ENCODE results near the gene CCR3. TPM values are rescaled to one million over a fixed set of nuclear protein-coding genes. Genes with fewer than 3 reads are reported as not detected.

The CCR3 gene
- total RNA-seq, 1 donor = 0.27 TPM

DNA sequence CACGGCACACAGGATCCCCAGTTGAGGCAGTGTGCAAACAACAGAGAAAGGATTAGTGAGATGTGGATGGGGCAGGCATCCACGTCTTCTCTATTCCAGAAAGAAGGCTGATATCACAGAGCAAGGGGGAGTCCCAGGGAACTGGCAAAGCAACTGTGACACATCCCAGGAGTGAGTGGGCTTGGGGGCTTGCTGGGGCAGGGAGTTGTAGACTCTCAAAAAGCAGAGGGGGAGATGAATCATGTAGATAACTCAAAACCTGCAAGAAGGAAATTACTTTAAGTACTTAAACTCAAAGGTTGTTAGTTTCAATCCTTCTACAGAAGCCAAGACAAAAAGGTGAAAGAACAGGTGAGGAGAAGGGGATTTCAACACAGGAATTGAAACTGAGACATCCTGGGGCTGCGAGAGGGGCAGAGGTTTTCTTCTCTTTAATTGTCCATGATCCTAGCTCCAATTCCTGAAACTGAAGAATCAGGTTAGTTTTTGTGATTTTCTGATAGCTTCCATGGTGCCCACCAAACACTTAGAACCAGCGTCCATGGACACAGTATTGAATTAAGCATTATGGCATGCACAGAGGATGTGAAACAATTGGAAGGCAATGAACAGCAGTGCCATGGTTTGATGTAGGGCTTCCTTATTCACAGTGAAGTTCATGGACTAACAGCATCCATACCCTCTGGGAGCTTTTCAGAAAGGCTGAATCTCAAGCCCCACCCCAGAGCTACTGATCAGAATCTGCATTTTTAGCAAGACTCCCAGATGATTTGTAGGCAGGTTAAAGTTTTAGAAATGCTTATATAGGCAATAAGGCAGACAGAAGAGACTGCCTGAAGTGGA, 52.0 kb downstream of the CCR3 start:
- no peak for DNase-seq (ENCODE audit: low read depth in 2 of 3, low spot score in 2 of 3)

DNA sequence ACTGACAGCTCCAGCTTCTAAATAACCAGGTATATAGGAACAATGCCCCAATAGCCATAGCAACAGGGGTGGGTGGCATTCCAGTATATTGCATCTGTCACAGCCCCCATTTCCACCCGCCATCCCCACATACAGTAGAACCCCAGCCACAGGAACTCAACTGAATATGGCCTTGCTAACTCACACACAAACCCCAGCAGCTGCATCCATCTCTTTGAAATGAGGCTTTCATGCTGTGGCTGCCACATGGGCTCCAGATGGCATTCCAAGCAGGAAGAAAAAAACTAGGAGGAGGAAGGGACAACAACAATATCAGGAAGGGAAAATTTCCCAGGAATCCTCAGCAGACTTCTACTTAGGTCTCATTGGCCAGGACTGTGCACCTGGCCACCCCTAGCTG, 54.6 kb downstream of the CCR3 start:
- no peak for DNase-seq (ENCODE audit: low read depth in 2 of 3, low spot score in 2 of 3)

DNA sequence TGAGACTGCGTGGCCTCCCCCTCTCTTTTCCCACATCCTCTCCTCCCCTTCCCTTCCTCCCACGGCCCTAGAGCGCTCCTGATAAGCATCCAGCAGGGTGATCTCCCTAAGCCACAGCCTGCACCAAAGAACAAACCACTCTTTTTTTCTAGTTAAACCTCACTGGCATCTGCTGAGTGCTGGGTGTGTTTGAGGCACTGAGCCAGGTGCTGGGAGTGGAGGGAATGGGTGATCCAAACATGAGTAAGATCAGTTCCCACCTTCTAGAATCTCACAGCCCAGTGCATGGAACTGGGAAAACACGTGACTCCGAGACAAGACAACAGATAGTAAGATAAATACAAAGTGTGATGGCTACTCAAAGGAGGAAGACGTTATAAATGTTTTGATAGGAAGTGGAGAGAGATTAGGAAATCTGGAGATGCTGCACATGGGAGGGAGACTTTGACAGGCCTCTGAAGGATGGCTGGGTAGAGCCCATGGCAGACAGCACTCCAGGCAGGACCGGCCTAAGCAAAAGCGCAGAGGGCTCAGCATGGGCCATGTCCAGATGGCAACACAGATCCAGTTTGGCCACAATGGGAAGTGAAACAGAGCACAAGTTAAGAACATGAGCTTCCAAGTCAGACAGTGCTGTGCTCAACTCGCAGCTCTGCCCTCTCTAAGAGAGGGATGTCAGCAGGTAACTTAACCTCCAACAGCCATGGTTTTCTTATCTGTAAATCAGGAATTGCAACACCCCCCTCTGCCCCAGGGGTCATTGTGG, 55.6 kb downstream of the CCR3 start:
- DNase-seq (ENCODE audit: low read depth in 2 of 3, low spot score in 2 of 3) = no peak

DNA sequence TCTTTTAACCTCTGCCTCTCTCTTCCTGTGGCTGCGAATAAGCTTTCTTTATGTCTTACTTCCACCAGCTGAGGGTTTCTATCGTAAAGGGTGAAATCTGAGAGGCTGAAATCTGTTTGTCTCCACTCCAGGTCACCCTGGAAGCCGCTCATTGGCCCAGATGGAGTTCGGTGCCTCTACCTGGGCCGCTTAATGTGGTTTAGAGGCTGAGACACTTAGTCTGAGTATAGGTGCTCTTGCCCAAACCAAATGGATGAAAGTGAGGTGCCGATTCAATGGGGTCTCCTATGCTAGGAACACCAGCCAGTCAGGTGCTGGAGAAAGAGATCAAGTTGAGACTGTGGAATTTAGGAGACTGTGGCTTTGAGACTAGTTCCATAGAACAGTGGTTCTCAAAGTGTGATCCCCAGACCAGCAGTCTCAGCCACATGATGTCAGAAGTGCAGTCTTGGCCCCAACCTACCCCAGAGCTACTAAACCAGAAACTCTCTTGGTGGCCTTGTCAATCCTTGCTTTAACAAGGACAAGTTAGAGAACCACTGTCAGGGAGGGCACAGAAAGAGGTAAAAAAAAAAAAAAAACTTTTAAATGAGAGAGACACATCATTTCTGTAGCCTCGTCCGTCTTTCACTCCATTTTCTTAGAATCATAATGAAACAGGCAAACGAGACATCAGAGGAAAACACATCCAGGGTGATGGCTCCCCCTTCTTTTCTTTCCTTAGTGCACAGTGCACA, 56.8 kb downstream of the CCR3 start:
- DNase-seq (ENCODE audit: low read depth in 2 of 3, low spot score in 2 of 3) = no peak

DNA sequence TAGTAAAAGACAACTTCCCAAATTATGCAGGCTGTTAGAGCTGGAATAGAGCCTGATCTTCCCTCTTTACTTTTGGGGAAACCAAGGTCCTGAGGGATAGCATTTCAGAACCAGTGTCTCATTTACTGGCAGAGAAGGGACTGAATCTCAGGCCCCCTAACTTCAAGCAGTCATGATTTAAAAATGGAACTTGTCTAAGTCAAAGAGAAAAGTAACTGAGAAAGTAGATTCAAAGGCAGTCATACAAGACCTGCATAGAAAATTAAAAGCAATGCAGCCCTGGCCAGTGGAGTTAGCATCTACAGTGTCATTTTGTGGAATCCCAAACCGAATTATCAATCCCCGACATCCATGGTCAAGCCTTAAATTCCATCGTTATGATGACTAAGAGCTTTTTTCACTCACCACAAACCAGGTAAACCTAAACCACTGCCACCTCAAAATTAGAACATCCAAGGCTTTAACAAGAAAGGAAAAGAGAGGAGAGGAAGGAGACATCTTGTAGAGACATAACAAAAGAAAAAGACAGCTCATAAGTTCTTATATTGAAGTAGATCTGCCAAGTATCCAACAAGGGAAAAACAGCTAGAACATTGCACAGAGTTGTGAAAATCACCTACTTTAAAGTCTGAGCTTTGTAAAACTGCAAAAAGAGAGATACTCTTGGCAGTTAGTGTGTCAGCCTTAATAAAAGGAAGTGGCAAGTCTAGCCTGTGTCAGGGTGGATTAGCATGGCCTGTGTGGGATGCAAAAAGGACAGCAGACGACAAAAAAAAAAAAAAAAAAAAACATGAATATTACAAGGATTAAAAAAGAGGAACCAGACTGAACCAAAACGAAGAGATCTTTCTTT, 57.6 kb downstream of the CCR3 start:
- peak in 2 of 3 donors; percentile 60 to 81 for DNase-seq (ENCODE audit: low read depth in 2 of 3, low spot score in 2 of 3)

DNA sequence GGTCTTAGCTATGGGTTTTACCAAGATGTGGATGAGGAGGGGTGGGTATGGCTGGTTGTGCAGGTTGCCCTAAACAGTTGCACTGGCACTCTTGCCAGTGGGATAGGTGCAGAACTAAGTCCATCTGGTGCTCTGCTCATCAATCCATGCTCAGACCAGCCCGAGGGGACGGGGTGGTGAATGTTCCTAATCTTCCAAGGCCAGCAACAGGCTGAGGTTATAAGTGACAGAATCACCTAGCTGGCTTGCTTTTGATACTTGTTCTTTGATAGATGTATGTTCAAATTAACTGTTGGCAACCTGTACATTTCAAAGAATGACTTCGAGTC, 58.2 kb downstream of the CCR3 start:
- DNase-seq (ENCODE audit: low read depth in 2 of 3, low spot score in 2 of 3) = no peak

DNA sequence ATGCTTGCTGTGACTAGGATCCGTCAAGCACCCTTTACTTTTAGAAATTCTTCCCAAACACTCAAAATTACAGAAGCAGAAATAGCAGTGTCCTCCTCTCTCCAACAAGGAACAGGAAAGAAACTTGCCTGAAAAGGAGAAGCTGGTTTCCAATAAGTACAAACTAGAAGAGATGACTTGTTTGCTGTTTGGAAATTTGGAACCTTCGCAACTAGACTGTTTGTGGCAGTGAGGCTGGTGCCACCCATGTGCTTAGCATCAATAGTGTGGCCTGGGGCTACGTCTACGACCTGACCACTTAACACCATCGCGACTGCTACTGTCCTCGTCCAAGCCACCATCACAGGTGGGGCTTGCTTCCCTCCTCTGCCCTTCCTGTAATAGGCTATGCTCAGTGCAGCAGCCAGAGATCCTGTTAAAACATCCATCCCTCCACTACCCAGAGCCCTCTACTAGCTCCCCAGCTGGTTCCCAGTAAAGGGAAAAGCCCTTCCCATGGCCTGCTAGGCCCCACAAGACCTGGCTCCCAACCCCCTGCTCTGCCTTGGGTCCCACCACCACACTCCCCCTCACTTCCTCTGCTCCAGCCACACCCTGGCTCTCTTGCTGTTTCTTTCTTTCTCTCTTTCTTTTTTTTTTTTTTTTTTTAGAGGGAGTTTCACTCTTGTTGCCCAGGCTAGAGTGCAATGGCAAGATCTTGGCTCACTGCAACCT, 59.0 kb downstream of the CCR3 start:
- DNase-seq (ENCODE audit: low read depth in 2 of 3, low spot score in 2 of 3) = no peak

DNA sequence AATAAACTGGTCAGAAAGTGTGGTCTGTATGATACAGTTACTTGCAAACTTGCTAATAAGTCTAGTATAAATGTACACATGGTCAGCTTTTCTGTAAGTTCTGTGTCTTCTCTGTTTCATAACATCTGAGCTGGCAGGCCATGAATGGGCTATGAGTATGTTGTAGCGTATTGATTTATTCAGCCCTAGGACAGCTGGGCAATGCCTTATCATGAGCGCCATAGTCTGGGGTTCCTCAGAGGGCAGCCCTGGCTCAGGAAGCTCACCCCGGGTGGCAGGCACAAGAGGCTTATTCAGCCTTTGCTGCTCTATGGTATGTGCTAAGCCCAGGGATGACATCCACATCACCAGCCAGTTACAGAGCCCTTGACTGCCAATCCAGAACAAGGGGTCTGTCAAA, 61.0 kb downstream of the CCR3 start:
- no peak for DNase-seq (ENCODE audit: low read depth in 2 of 3, low spot score in 2 of 3)

DNA sequence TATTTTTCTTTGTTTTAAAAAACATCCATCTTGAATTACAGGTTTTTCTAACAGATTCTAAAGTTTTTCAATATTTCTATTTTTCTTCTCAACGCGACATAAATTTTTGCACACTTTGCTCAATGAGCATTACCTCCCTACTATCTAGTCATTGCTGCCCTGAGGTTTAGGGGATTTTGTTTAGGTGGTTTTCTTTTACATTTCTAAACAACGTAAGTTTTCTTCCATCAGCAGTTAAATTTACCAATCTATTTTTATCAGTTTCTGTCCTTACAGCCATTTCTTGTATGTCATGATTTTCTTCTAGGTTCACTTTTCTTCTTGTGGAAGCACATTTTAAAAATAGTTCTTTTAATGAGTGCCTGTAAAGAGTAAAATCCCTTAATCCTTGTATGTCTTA, 62.5 kb downstream of the CCR3 start:
- no peak for DNase-seq (ENCODE audit: low read depth in 2 of 3, low spot score in 2 of 3)

DNA sequence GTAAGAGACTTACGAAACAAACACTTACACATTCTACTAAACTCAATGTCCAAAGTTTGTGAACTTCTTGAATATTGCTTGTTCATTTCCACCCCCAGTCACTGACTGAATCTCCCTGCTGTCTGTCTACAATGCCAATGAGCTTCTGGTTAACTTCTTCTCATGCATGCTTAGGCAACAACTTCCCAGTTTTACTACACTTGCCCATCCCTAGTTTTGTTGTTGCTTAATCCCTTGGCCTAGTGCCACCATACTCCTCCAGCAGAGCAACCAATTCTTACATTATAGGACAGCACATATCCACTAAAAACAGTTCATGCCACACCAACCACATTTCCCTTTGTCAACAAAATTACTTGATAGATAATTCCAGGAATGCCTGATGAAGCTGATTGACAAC, 70.7 kb downstream of the CCR3 start:
- DNase-seq (ENCODE audit: low read depth in 2 of 3, low spot score in 2 of 3) = no peak

DNA sequence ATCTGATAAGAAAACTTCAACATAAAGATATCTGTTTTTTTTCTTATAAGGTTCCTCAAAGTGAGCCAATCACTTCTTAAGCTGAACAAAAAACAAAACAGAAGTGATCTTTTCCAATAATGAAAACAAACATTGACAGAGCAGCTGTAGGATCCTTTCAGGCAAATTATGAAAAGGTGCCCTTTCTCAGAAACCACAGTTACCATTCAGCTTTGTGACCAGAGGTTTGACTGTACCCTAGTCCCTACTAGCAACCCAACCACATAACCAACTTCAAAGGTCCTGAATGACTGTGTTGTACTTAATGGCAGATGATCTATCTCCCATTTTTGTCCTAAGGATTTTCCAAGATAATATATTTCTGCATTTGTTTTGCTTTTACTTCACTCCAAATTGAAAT, 72.3 kb downstream of the CCR3 start:
- DNase-seq (ENCODE audit: low read depth in 2 of 3, low spot score in 2 of 3) = no peak

DNA sequence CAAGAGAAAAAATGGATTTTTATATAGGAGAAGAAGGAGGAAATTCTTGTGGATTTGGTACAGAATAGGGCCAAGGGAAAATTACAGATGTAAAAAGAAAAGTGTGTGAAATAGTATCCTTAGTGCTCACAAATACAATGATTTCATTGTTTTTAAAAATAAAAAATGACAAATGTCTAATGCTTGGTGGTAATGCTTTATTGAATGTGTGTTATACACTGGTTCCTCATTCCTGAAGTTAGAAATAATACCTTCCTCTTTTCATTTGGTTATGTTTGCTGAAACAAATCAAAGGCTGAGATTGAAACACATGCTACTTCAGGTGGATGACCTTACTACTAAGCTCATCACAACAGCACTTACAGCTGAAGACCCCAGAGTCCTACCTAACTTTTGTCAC, 73.9 kb downstream of the CCR3 start:
- no peak for DNase-seq (ENCODE audit: low read depth in 2 of 3, low spot score in 2 of 3)

Other genes starting within 250 kb of the CCR3 start
- gene FYCO1, start 246.6 kb upstream of the CCR3 start, total RNA-seq = 13.7 TPM
- gene XCR1, start 215.0 kb upstream of the CCR3 start, total RNA-seq = not detected
- gene CCR1, start 34.1 kb upstream of the CCR3 start, total RNA-seq = 1.3 TPM
- gene CCR2, start 111.7 kb downstream of the CCR3 start, total RNA-seq = 0.81 TPM
- under 0.01 TPM for gene CCR5, start 128.5 kb downstream of the CCR3 start, total RNA-seq
- gene CCRL2, start 164.8 kb downstream of the CCR3 start, total RNA-seq = 7.0 TPM
- 3.2 TPM for gene LTF, start 222.4 kb downstream of the CCR3 start, total RNA-seq

Data from hematopoietic multipotent progenitor cell (in vitro differentiated cells).